Left lobe of liver (tissue), 2 donors: ENCODE data around the gene KLK7. TPM values are rescaled to one million over a fixed set of nuclear protein-coding genes. Genes with fewer than 3 reads are reported as not detected.
"Not testable (repeated sequence)": the region's sequence is repeated elsewhere in the genome, so short reads cannot be mapped to it uniquely, and the experiment has no call there.

Experiments used
- ATAC-seq: fragments of 200-7000 bp; cut with Tn5 transposase; one replicate; pipeline ENCODE4 v1.9.1; 2020; ENCODE audit warnings: mild to moderate bottlenecking, moderate library complexity
- DNase-seq: peaks from one replicate; pipeline ENCODE4 v3.0.0-alpha.2; 2020; ENCODE audit warnings: low spot score
- total RNA-seq: library from RNA; stranded (reverse); gene quantifications from one replicate; pipeline ENCODE4 v1.2.1, GENCODE V29; 2021
- donor health status: DM: no; HTN: no; CAD: no; lungs with moderate emphysema.
- donor health status: DM: no; HTN: yes; CAD: no.

Gene KLK7
- total RNA-seq, 1 donor from 2014 or later, result not detected

DNA sequence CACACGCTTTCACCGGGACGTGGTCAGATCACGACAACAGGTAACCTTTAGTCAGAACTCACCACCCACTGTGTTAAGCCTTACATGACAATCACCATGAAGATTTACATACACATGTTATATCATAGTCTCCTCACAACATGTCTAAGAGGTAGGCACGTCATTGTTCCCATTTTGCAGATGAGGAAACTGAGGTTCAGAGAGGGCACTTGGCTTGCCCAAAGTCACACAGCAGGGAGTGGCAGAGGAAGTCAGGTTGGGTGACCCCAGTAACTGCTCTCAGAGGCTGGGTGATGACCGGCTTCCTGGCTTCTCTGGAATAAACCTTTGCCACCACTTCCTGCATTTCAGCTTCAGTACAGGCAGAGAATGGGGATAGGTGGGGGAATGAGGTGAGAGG, 30.5 kb upstream of the KLK7 start:
- DNase-seq, result no peak
- no peak for ATAC-seq

DNA sequence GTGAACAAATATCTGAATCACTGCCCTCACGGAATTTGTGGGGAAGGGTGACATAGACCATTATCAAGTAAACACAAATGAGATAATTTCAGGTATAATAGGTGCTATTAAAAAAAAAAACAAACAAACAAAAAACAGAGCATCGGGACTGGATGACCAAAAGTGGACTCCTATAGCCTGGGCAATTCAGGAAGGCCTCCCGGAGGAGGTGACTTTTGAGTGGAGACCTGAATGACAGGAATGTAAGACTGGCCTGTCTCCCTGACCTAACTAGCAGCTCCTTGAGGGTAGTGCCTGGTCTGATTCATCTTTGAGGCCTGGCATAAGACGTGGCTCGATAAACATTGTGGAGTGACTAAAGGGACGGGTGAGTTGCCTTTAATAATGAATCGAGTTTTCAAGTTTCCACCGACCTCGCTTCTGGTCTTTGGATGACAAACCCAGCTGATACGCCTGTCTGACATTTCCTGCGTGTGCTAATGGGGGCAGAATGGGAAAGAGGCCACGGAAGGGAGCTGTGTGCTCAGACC, 29.0 kb upstream of the KLK7 start:
- no peak for ATAC-seq
- no peak for DNase-seq

DNA sequence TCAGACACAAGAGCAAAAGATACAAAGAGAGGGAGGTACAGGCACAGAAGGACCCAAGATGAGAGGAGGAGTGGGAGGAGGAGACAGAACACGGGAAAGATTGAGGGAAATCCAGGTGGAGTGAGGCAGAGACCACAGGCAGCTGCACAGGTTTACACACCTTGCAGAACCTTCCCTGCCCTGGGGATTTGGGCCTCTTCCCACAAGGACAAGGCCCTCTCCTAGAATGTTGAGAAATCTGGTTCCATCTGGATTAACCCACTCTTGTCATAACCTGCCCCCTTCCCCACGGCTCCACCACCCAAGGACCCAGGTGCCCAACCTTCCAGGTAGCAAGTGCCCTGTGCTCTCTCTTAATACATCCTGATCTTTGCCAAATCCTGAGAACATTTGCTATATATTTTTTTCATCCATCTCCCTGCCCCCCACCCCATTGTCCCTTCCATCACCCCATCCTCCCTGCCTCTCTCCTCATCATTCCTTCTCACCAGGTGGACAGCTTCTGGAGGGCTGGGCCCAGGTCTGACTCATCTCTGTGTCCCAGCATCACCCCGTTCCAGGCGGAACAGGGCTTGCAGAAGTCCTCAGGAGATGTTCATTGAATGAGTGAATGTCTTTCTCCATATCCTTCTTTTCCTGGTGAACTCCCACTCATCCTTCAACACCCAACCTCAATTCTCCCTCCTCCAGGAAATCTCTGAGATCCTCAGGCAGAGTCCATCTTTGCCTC, 26.5 kb upstream of the KLK7 start:
- no peak for DNase-seq
- ATAC-seq, result no peak

DNA sequence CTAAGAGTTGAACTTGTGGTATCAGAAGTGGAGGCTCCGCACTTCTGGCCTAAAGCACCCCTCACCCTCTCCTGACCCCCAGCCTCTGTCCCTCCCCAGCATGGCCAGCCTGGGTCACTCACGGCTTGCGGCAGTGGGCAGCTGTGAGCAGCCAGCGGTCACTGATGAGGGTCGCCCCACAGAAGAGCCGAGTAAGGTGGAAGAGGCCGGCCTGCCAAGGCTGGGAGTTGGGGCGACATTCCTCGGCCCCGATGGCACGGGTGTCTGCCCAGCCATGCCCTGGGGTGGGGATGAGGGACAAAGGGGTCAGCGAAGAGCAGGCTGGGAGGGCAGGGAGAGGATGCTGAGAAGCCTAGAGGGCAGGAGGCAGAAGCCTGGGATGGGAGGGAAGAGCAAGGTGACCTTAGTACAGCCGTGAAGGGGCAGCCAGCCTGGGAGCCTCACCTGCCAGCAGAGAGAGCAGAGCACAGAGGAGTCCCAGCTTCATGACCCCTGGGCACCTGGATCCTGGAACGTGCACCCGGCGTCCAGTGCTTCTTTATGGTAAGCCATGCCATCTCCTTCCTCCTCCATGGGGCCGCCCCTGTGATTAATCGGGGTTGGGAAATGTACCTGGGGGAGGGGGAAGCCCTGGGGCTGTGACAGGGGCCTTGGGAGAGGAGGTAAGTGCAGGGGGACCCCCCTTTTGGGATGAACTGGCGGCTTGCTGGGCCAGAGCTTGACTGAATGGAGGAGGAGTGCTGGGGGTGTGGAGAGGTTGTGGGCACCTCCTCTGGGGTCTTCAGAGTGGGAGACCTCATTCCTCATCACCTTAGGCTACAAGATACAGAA, 25.6 kb upstream of the KLK7 start:
- DNase-seq (no peak), ATAC-seq (no peak)

DNA sequence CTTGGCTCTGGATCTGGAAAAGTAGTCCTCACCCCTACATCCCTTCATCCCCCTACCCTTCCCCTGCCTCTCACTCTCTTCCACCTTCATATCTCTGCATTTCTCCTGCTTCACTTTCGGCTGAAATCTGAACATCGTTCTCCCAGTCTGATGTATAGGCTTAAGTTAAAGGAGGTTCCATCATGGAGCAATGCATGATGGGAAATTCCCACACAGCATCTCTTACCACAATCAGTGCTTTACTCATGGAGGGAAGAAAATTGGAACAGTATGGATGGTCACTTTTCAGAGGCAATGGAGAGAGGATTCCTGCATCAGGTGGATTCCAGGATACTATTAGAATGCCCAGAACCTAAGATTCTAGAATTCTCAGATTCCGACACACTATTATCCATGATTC, 23.8 kb upstream of the KLK7 start:
- ATAC-seq (no peak), DNase-seq (no peak)

DNA sequence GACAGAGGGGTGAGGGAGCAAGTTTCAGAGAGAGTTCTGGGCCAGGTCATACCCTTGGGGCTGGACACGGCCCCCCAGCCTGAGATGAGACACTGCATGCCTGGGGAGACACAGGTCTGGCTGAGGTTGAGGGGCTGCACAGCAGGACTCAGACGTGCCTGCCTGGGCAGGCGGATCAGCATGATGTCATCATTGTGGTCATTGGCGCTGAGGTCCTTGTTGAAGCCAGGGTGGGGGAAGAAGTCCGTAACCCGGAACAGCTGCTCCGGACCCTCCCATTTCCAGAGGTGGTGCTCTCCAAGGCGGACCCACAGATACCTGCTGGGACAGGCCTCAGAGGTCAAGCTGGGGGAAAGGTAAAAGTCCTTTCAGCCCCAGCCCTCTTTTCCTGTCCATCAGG, 22.7 kb upstream of the KLK7 start:
- ATAC-seq, result no peak

DNA sequence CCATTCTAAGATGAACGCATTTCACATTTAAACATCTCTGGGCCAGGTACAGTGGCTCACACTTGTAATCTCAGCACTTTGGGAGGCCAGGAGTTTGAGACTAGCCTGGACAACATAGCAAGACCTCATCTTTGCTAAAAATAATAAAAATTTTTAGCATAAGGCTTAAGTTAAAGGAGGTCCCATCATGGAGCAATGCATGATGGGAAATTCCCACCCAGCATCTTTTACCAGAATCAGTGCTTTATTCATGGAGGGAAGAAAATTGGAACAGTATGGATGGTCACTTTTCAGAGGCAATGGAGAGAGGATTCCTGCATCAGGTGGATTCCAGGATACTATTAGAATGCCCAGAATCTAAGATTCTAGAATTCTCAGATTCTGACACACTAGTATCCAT, 21.5 kb upstream of the KLK7 start:
- no peak for DNase-seq

More for the DNA sequence above, 22.7 kb upstream of the KLK7 start:
- no peak for DNase-seq

DNA sequence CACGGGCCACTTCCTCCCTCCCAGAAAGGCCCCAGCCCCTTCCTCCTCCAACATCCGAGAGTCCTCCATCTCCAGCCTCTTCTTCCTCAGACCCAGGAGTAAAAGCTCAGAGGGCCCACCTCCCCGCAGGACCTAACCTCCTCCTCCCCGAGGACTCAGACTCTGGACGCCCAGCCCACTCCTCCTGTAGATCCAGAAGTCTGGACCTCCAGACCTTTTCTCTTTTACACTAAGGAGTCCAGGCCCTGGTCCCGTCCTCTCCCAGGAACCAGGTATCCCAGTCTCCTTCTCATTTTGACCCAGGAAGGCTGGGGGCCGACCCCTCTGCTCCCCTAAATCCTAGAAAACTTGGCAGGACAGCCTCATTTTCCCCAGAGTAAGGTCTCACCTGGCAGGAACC, 19.6 kb upstream of the KLK7 start:
- no peak for DNase-seq
- no peak for ATAC-seq

More for the DNA sequence above, 21.5 kb upstream of the KLK7 start:
- ATAC-seq, result no peak

DNA sequence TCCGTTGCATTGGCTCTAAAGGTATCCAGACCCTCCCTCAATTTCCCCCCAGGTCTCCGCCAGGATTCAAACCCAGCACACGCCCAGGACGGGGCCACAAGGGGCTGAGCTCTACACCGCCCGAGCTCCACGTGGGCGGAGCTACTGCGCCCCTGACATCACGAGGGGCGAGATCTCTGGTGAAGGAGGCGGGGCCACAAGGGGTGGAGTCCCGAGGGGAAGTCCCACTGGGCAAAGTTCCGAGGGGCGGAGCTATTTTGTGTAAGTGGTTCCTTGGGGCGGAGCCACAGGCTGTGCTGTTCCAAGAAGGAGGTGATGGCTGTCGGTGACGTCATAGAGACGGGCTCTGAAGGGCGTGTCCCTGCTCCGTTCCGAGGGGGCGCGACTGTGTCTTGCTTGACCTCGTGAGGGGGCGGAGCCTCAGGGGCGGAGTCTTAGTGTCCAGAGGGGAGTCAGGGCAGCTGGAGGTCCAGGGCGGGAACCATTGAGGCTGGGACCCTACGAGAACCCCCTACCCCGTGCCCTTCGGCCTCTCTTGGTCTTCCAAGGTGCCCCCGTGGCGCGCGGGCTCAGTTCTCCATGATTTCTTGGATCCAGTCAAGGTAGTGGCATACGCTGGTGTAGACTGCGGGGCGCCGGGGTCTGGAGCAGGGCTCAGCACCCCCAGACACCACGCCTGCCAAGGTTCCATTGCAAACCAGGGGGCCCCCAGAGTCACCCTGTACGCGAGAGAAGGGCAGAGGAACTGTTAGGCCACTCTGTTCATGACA, 19.0 kb upstream of the KLK7 start:
- DNase-seq, result no peak
- ATAC-seq, result no peak

DNA sequence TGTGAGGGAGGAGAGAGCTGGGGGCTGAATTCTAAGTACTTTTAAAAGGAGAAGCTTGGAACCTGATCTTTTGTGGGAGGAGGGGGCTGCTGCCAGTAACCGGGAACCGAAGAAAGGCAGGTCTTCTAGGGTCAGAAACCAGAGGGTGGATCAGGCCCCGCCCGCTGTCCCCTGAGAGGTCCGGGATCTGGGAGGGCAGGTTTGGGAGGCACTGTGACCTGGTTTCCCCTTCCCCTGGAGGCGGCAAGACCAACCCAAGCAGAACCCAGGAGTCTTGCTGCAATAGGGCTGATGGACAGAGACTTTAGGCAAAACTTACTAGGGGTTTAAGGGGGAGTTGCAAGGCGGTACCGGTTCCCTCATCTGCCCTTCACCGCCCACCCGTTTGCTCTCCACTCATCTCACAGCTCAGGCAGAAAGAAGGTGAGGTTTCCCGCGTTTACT, 18.4 kb upstream of the KLK7 start:
- DNase-seq (no peak), ATAC-seq (no peak)

DNA sequence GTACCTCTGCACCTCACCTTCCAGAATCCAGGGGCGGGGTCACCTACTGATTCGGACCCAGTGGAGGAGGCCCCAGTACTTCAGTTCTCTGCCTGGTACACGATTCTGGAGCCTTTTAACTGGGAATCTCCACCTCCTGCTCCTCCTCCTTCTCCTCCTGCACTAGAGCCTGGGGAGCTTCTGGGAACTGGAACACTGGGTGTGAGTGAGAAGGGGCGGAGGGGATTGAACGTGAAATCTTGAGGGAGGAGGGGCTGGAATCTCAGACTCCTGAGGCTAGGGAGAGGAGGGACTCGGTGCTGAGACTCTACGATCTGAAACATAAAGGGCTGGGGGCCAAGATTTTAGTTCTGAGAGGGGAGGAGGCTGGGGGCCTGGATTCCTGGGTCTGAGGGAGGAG, 17.8 kb upstream of the KLK7 start, which contains the start of gene KLK8:
KLK8 (minus strand) TSS at position 90 of the 400 bp plus-strand sequence. CDS start 437 bp downstream, outside the sequence.
- ATAC-seq (no peak), DNase-seq (no peak)

DNA sequence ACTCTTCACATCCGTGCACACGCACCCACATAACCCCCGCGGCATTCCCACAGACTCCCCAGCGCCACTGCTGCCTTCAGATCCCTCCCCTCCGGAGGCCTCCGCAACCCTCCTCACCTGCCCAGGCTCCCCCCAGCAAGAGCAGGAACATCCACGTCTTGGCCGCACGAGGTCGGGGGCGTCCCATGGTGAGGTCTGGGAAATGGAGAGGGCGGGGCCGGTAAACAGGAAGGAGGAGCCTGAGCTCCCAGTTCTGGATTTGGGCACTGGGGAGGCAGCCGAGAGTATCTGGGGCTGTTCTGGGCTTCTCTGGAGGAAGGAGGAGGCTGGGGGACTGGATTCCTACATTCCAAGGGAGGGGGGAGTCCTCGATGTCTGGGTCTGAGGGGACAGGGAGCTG, 17.3 kb upstream of the KLK7 start:
- DNase-seq (no peak), ATAC-seq (no peak)

DNA sequence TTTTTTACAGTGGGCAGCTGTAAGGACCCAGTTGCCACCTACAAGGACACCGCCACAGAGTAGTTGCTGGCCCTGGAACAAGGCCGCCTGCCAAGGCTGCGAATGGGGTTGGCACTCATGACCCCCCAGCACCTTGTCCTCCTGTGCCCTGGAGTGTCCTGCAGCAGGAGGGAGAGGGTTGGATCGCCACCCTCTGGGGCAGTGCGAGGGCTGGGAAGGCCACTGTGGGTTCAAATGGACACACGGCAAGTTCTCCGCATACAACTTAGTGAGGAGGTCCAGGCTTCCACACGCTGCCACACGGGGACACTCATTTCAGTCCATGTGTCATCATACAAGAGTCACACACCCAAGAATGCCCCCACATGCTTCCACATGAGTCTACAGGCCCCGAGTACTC, 16.7 kb upstream of the KLK7 start:
- DNase-seq (no peak), ATAC-seq (no peak)

DNA sequence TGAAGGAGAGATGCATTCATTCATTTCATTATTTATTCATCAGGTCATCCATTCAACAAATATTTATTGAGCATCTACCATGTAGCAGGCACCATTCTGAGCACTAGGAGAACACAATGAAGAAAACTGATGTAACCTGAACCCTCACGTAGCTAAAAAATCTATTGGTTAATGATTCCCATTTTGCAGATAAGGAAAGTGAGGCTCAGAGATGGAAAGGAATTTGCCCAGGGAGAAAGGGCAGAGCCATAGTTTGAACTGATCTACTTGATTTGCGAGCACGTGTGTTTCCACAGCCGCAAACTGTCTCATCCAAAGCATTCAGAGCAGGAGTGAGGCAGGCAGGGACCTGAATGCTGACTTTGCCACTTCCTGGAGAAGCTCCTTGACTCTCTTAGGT, 15.0 kb upstream of the KLK7 start:
- DNase-seq (no peak), ATAC-seq (no peak)

DNA sequence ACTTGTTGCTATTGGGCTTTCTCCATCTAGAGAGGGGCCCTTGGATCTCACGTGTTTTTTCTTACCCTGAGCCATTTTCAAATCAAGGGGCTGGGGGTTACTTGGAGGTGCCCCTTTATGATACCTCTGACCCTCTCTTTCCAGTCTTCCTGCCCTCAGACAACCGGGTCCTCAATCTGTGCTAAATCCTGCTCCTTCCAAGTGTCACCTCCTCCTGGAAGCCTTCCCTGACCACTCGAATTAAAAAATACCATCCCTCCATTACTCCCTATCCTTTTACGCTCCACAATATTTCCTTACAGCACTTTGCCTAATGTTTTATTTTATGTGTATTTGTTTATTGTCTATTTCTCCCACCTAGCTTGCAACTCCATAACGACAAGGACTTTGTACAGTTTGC, 14.3 kb upstream of the KLK7 start:
- no peak for ATAC-seq
- no peak for DNase-seq

DNA sequence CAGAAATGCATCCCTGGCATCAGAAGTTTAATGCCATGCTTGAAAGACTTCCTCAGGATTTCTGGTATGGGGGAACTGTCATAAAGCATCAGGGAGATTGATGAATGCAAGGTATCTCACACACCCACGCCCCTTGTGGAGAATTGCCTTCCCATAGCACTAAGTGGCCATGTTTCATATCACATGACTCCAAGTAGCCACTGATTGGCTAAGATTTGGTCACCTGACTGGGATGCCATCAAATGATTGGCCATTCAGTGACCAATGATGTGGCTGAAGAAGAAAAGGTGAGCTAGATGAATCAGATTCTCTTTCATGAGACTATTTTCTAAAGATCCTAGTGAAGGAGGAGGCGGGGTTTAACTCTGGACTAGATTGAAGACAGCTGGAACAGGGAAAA, 10.4 kb upstream of the KLK7 start:
- no peak for DNase-seq
- no peak for ATAC-seq

DNA sequence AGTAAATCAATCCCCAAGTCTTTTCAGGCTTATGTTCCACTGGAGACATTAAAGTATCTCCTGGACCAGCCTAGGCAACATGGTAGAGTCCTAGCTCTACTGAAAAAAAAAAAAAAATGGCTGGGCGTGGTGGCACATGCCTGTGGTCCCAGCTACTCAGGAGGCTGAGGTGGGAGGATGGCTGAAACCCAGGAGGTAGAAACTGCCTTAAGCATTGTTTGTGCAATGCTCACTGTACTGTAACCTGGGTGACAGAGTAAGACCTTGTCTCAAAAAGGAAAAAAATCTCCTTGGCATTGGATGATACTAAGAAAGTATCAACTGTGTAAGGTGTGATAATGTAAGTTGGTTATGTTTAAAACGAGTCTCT, 8.9 kb upstream of the KLK7 start:
- ATAC-seq (no peak), DNase-seq (no peak)

DNA sequence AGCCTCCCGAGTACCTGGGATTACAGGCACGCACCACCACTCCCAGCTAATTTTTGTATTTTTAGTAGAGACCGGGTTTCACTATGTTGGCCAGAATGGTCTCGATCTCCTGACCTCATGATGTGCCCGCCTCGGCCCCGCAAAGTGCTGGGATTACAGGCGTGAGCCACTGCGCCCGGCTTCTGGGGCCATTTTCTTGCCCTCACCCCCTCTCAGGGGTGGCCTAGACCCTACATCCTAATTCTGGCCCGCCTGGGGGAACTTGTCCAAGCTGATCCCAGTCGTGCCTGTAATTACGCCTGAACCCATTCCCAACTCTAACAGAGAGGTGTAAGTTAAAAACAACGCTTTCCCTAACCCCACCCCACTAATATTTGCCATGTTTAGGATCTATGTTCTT, 699 bp upstream of the KLK7 start:
- DNase-seq, ATAC-seq: not testable (repeated sequence)

DNA sequence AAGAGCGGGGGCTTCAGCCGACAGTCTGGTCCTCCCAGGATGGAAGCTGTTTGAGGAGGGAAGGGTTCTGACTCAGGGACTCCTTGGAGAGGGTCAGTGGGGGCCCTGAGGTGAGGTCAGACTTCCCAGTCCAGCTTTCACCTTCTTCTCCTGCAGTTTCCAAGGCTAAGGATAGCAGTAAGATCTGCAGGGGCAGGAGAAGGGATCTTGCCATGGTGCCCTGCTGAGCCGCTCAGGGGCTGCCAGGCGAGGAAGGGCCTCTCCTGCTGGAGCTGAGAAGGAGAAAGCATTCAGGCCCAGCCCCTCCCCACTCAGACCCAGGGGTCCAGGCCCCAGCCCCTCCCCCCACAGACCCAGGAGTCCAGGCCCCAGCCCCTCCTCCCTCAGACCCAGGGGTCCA, 1.5 kb downstream of the KLK7 start:
- DNase-seq, result no peak
- ATAC-seq, result no peak

DNA sequence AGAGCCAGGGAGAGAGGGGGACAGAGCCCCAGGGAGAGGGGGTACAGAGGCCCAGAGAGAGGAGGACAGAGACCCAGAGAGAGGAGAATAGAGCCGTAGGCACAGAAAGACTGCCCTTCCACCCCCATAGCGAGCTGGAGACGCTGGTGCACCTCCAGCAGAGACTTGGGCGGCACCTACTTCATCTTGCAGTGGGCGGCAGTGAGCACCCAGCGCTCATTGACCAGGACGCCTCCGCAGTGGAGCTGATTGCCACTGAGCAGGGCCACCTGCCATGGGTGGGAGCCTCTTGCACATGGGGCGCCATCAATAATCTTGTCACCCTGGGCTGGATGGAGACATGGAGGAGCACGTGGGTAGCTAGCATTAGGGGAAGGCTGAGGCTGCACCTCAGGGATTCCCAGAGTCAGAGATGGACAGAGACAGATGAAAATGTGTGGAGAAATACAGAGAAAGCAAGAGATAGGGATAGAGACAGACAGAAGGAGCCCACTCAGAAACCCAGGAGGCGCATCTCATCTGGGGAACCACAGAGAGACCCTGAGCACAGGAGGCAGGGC, 2.0 kb downstream of the KLK7 start:
- no peak for ATAC-seq
- DNase-seq, result no peak

DNA sequence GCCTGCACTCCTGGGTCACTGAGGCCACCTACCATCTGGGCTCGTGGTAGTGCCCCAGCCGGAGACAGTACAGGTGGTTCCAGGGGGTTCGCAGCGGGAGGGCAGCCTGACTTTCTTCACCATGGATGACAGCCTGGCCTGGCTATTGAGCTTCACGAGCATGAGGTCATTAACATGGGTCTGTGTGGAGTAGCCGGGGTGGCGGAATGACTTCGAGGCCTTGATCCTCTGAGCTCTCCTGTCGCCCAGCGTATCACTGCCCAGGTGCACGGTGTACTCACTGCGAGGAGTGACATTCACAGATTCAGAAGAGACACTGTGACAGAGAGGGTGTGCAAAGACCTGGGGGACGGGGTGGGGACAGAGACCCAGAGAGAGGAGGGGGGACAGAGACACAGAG, 3.5 kb downstream of the KLK7 start:
- DNase-seq (no peak), ATAC-seq (no peak)
